HG02870 (cell line): ENCODE measurements around the gene GFM1.
A peak's percentile ranks its signal among the peaks of the same experiment; 100 is the strongest.

Experiments used
- ATAC-seq: cut with Tn5 transposase; IDR thresholded peaks from one replicate; pipeline ENCODE4 v1.9.1; 2021; ENCODE audit warnings: mild to moderate bottlenecking, moderate library complexity; ENCODE audit not compliant: unreplicated experiment

The GFM1 gene

DNA sequence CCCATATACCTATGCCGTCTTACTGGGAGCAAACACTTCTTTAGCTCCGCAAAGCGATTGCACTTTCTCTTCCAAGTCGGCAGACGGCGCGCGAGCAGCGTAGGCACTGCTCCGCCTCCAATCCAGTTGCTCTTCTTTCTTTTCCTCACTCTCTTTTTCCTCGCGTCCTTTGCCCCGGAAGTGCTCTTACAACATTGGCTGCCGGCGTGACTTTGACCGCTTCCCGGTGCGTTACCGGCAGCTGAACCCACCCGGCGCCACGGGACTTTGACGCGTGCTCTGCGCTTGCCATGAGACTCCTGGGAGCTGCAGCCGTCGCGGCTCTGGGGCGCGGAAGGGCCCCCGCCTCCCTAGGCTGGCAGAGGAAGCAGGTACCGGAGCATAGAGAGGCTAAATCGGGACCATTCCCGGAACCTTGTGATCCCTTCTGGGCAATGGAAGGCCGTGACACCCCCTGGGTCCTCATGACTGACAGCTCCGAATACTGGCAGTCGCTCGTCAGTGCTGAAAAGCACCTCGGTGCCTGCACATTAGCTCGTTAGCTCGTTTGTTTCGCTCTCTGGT lies at the start of gene GFM1:
TSS of gene GFM1 (plus strand) at position 183 of the 564 bp plus-strand sequence. CDS start at position 291, 108 bp downstream.
- peak; percentile 97 for ATAC-seq

DNA sequence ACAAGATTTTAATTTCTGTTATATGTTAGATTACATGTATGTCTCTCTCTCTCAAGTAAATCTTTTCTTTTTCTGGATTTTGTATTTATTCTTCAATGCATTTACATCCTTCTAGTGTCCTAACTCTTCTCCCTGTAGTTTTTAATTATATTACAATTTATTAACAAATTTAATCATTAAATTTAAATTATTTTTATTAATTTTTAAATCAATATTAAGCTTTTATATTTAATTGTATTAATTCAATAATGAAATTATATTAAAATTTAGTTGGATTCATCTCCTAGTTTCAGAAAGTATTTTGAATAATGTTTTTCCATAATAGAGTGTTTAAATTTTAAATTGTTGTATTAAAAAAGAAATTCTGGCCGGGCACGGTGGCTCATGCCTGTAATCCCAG lies 43.5 kb upstream of the GFM1 start:
- no peak for ATAC-seq

DNA sequence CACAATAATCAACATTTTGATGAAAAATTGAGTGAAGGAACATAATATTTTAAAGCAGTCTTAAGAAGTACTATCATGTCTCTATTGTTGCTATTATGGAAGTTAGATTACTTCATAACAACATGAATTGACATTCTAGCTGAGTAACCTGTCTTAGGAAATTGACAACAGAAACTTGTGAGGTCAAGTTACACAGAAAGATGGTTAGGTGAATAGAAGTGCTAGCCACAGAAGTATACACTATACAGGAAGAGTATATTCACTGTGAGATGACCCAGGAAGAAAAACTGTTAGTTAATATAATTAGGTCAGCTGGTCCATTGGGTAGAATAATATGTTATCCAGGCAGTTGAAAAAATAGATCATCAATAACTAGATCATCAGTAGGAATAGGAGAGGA lies 42.1 kb upstream of the GFM1 start:
- no peak for ATAC-seq

DNA sequence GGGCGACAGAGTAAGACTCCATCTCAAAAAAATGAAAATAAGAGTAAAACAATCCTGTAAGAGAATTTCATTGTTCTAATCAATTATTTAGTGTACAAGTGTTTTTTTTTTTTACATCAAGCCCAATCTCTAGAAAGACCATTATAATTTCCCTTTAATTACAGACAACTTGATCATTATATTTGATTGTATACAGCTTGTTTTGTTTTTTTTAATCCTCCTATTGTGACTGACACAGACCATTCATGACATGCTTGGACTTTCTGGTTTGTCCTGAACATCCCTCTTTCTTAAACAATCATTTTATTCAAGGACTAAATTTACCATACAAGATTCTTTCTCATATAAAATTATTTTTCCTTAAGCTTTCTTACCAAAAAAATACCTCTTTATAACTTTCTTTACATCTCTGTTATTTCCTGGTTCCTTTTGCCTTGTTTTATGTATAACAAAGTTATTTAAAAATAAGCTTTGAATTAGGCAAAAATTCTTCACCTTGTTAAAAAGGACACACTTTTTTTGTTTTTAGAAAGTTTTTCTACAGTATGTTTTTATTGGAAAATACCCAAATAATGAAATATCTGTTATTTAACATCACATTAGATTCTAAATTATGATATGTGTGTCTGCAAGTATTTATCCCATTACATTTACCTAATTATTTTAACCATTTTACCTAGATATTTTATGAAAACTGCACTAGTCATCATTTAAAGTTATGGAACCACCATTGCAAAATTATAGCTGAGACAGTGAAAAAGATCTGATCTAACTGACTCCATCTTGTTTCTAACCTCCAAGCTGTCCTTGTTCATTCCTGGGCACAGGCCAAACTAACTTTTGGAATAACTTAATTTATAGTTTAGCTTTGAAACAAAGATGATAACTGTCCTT lies 26.1 kb upstream of the GFM1 start:
- ATAC-seq, result no peak

DNA sequence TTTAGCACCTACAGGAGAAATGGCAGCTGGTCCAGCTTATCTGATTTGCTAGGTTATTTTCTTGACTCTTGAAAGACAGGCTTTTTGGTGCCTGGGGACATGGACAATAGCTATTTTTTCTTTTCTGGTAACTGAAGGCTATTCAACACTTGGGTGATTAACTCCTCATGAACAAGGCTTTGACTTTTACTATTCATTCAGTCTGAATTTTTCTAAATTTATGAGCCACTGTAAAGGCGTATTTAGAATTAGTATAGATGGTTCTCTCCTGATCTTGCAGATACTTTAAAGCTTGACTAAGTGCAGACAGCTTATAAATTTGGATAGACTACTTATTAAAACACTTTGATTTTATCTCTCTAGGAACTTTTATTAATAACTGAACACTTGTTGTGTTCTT lies 18.4 kb upstream of the GFM1 start:
- no peak for ATAC-seq

DNA sequence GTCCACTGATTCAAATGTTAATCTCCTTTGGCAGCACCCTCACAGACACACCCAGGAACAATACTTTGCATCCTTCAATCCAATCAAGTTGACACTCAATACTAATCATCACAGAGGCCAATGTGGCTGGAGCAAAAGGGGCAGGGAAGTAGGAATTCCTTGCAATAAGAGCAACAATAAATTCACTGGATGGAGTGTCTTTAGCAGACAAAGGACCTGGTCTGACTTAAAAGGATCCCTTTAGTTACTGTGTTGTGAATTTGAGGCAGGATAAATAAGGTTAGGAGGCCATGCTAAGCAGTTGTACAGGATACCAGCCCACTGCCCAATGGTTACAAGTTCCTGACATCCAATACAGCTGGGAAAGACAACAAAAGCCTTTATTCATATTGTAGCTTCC lies 12.3 kb upstream of the GFM1 start:
- ATAC-seq, result no peak

DNA sequence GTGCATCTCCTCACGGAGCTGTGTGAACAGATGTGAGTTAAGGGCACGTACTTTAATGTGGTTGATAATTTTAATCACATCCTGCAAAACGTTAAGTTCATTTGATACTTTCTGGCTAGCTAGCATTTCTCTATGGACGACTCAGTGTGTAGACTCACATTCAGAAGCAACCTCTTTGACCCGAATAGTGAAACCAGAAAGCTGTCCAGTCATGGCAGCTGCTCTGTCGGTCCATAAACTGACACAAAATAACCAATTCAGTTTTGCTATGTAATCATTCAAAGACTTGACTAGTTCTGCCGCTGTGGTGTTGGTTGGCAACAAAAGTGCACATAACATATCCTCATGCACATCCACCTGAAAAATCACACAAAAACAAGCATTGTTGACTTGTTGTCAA lies 3.7 kb upstream of the GFM1 start:
- no peak for ATAC-seq

DNA sequence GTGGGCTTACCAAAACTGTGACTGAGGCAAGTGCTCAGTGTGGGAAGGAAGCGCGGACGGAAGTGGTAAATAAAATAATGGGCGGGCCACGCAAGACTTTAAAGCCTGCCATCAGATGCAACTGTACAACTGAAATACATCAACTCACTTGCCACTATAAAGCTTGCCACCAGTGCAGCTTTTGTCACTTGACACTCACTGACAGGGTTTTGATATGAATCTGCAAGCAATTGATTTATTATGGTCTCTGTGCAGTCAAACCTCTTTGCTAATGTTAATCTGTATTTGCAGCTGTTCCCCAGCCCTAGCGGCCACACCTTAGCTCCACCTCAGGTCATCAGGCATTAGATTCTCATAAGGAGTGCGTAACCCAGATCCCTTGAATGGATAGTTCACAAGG lies 2.3 kb upstream of the GFM1 start:
- no peak for ATAC-seq

DNA sequence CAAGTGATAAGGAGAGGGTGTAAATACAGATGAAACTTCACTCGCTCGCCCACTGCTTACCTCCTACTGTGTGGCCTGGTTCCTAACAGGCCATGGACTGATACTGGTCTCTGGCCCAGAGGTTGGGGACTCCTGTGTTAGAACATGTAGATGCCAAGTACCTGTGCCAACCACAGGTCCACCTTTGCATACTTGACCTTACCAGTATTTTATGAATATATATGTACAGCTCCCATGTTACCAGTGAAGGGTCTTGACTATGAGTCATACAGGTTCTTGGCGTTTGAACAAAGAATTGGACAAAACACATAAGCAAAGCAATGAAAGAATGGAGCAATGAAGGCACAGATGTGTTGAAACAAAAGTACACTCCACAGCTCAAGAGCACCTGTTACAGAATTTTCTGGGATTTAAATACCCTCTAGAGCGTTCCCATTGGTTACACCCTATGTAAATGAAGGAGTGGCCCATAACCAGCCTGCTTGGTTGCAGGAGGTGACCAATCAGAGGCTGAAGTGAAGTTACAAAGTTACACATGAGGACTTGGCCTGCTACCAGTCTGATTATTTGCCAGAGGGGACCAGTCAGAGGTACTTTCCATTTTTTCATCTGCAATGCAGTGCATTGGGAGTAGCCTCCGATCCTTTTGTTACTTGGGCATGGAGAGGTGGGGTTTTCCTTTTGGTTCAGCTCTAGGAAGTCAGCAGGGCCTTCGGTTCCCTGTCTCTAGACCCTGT lies 1.7 kb upstream of the GFM1 start:
- ATAC-seq, result no peak

DNA sequence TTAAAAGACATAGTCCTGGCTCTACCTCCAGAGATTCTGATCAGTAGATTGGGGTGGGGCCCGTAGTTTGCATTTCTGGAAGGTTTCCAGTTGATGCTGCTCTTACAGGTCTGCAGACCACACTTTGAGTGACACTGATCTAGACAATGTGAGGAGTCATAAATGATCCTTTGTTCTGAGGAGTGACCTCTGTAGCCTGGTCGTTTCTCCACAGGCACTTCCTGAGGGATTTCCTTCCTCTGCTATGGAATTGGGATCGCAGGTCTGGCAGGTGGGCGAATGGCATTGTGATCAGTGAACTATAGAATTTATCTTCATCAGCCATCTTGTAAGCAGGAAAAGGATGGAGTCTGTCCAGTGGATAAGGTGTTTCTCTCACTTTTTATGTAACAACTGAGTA lies 5.5 kb downstream of the GFM1 start:
- no peak for ATAC-seq

DNA sequence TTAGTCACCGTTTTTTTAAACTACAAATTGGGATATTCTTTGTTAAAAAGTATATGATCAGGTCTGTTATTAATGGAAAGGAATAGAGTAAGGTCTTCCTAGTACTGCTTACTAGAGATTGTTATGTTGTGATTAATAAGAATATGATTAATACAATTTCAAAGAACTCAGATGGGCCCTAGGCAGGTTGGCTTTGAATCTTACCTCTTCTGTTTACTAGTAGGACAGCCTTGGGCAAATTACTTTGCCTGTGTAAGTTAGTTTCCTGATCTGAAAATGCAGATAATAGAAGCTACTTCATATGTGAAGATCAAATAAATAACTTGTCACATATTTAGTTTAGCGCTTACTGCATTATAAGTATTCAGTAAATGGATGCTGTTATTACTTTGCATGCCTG lies 6.9 kb downstream of the GFM1 start:
- ATAC-seq, result no peak

DNA sequence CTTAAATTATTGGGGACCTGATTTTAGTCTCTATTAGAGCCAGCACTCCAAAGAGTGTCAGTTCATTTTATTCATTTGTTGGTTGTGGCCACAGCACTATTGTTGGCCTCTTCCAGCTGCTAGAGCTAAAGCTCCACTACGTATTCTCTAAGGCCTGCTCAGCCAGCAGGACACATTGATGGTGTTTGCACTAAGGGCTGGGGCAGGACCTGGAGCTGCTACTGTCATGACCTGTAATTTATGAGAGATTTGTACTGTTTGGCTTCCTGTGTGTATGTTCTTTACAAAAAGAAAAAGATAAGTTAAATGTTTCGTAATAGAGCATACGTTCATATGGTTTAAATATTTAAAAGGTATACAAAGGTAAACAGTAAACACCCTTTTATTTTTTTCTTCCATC lies 8.1 kb downstream of the GFM1 start:
- no peak for ATAC-seq

DNA sequence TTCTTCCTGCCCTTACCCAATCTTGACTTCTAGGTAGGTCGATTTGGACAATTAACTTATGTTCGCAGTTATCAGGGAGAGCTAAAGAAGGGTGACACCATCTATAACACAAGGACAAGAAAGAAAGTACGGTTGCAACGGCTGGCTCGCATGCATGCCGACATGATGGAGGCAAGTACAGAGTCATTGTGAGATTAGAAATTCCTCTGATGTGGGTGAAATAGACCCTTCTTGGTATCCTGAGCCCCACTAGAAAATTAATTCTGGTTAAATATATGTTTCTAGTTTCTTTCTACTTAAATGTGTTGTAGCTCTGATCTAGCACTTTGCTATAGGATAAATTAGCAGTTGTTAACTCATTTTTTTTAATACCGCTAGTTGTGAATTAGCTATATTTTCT lies 14.6 kb downstream of the GFM1 start:
- no peak for ATAC-seq

DNA sequence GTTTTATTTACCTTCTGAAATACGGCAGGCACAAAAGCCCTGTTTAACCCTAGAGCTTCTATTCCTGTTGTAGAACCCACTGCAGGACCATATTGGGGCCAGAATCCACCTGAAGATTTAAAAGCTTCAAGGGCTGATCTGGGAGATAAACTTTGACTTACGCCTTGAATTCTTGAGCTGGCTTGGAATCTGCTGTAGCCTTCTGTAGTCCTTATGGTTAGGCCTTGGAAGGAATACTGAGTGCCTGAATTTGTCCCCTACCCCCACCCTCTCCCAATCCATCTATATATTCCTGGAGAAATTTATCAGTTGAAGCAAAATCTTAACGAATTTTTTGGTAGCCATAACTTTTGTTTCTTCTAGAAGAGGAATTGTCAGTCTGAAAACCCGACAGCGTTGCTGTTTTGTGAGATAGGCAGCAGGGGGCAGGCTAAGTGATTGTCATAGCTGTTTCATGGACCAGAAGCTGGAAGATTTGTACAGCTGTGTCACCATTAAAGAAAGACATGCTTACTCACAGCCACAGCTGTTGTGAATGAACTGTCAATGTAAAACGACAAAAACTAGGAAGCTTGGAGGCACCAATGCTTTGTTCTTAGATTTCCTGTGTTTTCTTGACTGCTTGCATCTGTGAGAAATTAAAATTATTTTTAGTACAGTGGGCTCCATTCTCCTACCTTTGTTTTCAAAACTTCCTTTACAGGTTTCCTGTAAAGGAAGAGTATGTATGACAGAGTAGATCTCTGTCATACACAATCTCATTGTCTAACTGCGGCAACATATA lies 15.3 kb downstream of the GFM1 start:
- ATAC-seq, result peak; percentile 82

DNA sequence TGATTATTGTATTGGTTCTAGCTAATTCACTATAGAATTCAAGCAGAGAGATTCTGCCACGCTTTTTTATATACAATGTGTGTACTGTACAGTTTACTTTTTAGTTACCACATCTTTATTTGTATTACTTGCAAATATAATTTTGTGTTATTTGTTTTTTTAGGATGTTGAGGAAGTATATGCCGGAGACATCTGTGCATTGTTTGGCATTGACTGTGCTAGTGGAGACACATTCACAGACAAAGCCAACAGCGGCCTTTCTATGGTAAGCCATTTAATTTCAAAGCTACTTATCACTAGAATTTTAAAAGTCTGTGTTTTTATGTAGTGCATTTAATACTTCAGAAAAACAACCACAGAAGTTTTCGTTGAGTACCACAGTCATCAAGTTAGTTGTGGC lies 16.4 kb downstream of the GFM1 start:
- ATAC-seq, result no peak

DNA sequence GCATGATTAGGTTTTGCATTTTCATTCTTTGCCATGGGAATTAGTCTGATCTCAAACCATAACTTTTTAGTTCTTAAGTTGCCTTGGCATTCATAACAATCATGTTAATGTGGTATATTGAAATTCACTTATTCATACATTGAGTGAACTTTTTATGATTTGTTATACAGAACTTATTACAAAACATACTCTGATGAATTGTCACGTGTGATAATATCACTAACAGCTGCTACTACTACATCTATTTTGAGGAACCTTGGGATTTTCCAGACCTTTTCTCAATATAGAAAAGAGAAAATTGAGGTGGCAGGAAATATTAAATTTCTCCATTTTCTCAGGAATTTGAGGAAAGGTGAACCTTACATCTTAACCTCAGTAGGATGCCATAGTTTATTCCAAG lies 18.9 kb downstream of the GFM1 start:
- no peak for ATAC-seq

DNA sequence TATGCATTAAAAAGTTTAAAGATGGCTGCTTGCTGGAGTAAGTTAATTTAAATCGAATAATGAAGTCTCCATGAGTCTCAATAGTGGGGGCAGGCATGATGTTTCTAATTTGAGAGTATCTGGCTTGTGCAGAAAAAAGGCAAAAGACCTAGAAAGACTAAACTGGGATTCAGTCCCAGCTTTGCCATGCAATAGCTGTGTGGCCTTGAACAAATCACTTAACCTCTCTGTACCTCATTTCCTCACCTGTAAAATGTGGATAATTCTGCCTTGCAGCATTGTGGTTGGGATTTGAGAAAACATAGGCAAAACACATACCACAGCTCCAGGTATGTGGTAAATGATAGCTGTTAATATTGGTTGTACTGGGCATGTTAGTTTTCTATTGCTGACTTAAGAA lies 19.5 kb downstream of the GFM1 start:
- no peak for ATAC-seq

DNA sequence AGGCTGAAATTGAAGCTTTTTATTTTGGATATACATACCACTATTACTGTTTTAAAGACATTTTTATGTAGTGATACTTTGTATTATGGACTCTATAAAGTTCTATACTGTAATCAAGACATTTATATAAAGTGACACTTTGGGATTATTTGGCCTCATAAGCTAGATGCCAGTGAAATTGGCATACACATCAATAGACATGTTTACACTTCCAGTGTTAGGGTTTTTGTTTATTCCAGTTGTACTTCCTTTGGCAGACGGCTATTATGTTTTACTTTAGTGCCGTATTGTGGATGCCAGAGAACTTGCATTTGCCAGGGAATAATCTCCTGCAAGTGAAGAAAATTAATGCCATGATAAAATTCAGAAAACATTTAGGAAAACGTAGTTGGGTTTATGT lies 22.1 kb downstream of the GFM1 start:
- ATAC-seq, result no peak

DNA sequence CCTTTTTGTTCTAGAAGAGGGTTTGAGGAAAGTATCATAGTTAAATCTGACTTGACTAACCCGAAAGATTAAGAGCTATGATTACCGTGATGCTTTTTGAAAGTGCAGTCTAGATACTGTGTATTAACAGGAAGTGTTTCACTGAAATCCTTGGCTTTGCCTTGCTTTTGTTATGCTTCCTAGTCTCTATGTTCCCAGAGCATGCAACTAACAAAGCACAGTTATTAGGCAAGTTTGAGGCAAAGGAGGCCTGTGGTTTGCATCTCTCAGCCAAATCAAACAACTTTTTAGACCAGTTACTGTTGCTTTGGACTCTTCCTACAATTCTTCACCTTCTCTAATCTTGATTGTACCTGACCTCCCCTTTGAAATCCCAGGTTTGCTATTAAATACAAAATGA lies 24.2 kb downstream of the GFM1 start:
- no peak for ATAC-seq

DNA sequence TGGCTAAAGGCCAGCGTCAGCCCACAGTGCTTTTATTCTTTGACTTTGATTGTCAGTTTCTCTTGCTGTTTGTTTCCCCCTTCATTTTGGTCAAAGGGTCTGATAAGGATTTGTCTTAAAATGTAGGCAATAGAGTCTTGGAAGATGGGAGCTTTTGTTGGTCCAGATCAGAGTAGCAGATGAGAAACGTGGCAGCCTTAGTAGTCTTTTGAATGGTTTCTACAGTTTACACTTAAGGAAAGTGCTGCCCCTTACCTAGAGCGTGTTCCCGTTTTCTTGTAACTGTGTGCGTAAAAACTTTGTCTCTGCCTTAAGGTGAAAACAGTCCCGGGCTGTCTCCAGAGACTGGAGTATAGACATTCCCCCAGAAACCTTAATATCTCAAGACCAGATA lies 27.5 kb downstream of the GFM1 start:
- ATAC-seq, result peak; percentile 9
